NCI-H345 treated with DMSO at 0.1 percent for 48 hours (cell line): ENCODE data around the gene ASTN2.

Experiments used
- DNase-seq: peaks from one replicate; lab custom pipeline; 2025; ENCODE audit not compliant: unreplicated experiment; lab: John Stamatoyannopoulos, UW

The ASTN2 gene

DNA sequence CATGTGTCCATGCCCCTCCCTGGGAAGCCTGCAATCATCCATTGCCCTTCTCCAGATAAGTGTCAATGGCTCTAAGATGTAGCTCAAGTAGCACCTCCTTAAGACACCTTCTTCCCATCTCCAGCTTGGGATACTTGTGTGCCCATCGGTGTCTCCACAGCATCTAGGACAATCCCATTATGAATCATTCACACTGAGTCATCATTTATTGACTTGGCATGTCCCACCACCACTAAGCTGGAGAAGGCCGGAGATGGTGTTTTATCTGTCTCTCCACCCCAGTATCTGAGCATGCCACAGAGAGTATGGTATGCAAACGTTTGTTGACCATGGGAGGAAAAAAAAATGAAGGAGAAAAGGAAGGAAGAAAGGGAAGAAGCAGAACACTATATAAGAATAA, 385.5 kb downstream of the ASTN2 start:
- DNase-seq, result no peak

DNA sequence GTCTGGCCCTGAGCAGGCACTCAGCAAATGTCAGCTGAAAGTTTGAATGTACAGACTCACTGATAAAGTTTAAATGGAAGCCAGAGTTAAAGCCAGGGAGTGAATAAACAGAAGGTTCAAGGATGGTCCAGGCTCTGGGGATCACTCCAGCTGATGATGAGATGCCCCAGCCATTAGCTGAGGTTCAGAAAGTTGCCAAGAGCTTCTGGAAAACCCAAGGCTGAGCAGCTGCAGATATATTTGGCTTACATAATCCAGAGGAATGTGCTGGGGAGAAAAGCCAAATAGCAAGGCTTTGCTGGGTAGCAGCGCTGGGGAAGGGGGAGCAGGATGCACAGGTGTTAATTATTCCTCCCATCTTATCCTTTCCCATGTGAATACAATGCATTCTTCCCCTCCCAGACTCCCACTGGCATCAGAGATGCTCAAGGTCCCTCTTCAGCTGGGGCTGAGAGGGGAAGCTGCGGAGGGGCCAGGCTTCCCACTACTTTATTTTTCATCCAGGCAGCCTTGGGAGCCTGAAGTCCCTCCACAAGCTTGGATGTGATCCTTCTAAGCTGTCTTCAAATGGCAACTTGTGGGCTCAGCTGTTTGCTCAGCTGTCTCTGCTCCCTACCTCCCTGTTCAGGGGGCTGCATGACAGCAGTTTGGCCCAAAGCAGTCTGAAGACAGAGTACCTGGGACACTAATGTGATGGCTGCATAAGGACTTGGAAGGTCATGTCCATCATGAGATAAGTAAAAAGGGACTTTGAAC, 386.6 kb downstream of the ASTN2 start:
- DNase-seq, result no peak

DNA sequence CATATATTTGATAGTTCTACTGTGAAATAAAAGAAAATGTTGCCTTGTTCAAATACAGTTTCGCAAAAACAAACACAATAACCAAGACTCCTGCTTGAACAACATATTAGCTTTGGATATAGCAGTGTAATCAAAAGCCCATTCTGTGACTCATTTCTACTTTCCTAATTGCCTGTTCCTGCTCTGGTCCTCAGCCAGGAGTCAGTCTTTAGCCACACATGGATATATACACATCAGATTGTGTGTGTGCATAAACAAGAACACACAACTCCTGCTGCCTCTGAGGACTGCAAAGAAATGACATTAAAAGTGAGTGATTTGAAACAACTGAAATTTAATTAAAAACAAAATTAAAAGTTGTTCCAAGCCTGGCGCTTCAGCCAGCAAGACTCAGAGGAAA, 393.0 kb downstream of the ASTN2 start:
- no peak for DNase-seq

DNA sequence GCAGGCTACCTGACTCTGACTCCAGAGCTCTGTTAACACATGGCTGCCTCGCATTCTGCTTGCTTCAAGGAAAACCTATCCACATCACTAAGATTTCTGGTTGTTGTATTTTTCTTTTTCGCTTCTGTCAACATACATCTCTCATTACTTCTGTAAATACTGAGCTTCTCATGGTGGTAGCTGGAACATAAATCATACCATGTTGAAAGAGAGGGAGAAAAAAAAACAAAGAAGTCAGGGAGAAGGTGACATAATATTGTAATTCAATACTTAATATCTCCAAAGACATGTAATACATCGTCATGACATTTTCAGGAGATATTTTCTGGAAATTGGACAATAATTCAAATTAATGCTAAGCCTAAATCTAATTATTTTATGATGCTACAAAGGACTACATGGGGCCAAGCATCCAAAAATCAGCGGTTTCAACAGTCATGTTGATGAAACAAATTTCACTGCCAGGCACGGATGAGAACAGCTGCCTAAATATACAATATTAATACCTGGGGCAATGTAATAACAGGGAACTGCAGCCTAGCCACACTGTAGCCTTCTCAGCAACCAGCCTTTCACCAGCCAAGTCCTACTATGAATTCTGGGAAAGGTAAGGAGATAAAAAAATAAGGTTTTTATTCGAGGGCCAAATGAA, 395.8 kb downstream of the ASTN2 start:
- DNase-seq, result no peak

DNA sequence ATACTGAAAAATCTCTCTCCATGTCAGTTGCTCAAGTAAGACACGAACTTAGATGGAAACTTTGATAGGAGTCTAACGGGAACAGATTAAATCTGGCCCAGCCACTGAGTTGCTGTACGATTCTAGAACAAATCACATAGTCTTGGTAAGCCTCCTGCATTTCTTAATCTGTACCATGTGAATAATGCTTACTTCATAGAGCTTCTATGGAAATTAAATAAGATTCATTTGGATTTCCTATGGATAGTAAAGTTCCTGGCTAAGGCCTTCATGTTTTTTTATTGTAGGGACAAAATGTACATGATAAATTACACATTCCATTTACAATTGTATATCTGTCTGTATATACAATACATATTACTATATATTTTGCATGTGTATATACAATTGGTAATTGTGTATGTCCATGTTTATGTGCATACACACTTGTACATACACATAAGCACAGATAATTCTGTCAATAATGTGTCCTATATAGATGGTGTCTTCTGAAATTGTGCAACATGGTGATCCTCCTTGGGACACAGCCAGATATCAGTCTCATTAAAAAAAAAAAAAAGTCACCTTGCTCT, 397.4 kb downstream of the ASTN2 start:
- no peak for DNase-seq

DNA sequence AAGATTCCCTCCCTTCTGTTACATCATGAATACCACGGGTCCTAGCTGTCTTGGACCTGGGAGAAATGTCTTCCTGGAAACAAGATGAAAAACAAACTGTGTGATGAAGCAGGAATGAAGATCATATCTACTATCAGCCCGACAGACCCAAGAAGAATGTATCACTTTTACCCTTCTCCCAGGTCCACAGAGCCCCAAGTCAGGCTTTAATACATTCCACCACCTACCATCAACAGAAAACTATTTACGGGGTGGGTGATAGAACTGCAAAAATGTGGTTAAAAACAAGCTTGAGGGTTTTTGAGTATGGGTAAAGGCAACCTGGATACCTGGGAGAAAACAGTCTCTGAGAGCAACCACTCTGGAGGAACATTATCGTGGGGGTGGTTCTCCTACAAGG, 400.8 kb downstream of the ASTN2 start:
- no peak for DNase-seq

DNA sequence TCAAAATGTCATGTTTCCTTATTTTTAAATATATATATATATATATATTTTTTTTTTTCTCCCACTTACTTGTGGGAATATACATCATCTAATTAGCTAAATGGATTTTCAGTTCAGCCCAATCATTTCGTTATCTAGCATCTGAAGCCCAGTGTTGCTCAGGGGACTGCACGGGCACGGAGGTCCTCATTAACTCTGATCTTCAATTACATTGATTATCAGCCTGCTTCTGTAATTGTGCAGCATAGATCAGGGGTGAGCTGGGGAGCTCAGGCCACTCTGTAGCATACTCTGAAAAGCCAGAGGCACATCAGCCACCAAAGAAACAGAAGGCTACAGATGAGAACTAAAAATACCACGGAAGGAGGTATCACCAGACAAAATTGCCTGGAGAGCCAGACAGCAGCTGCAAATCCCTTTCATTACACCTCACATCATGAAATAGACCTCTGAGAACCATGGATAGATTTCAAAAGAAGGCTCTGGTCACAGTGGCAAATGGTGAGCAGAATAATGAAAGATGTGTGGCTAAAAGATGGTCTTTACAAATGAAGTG, 401.3 kb downstream of the ASTN2 start:
- DNase-seq, result no peak

DNA sequence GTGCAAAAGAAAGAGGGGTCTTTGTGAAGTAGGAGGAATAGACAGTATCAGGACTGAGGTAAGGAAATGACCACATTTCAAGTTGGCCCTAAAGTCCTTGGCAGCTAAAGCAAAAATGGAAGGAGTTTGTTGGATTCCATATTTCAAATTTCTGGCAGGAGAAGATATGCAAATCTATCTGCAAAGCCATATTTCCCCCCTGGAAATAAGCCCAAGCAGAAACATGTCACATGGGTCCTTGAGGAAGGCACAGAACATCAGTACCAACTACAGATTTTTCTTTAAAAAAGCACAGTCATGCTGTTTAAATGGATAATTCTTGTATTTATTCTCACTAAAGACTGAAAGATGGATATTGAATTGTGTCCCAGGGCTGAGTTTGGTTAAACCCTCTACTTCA, 404.8 kb downstream of the ASTN2 start:
- no peak for DNase-seq

DNA sequence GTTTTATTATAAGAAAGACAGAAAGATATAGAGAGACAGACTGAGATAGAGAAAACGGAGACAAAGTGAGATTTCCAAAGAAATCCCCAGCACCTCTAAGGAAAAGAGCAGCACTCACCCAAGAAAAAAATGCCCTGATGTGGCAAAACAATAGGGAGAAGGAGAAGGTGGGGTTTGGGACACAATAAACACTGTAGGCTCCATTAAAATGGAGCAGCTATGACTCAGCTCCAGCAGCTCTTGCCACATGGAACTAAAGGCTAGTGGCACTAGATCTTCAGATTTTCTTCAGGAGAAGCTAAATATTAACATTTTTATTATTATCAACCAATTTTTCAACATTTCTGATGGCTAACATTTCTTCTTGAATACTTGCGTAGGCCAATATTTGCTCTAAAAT, 406.0 kb downstream of the ASTN2 start:
- DNase-seq, result no peak

DNA sequence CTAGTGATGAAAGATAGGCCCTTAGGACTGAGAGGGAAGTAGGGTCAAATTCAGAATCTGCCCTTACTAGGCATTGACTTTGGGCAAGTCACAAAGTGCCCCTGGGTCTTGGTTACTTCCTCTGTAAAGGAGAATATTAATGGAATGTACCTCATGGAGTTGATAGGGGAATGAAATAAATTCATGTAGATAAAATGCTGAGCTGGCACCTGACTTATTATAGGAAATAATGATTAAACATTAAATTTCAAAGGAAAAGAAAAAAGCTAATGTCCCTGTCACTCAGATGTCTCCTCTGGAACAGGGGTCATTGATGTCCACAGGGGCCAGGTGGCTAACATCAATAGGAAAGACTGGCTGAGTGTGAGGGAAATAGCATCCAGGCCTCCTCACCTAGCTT, 406.4 kb downstream of the ASTN2 start:
- no peak for DNase-seq

DNA sequence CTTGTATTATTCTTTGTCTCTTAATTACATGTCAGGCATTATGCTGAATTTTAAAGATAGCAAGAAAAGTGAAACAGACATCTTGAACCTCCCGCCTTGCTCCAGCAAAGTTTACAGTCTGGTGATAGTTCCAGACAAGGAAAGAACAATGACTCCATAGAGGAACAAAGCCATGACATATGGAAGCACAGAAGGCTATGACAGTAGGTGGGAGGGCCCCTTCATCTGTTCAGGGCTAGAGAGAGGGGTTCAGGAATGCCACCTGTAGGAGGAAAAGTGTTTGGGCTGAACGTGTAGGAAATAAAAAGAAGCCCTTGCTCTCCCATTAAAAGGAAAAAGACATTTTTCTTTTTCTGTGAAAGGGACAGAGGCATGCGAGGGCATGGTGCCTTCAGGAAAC, 412.2 kb downstream of the ASTN2 start:
- no peak for DNase-seq

DNA sequence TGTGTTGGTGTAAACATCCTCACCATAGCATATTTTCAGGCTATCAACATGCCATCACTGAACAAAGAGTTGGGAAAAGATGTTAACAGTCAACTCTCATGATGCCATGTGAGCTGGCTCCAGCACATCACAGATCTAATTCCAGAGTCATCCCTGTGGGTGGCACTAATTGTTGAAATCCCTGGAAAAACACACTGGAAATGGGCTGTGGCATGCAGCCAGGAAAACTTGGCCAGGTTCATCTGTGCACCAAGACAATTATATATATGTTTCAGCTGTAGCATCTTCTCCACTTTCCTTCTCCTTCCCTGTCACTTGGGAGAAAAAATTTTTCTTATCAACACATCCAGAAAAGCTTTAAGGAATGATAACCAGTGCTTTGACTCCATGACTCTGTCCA, 414.0 kb downstream of the ASTN2 start:
- DNase-seq, result no peak

DNA sequence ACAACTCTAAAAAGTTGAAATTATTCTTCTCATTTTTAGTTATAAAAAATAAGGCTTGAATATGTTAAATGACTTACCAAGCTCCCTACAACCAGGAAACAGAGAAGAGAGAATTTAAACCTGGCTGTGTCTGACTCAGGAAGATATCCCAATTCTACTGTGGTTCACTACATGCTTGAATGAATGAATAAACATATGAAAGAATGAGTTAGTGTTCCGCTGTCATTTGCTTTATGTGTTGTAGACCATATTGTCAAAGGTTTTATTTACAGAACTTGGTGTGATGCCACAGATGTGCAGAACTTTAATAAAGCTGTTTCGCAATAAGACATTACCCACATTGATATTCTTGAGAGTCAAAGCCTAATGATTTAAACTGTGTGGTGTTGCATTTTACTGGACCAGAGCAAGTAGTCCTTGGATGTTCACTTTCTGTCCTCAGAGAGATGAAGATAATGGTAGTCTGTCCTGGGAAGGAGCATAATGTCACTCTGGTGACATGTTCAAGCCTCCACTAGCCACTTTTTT, 414.6 kb downstream of the ASTN2 start:
- no peak for DNase-seq

DNA sequence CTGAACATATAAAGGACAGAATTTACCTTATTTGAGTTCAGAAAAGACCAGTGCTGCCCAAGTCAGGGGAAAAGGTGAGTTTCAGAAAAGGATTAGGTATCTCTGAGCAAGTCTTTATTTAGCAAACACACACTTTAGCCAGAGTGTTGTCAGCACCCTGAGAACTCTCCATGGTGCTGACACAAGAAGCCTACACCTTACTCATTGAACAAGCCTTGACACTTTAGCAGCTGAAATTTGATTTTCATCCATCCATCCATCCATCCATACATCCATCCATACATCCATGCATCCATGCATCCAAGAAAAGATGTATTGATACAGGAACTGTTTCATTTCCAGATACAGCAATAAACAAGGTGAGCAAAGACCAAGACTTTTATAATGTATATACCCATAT, 416.6 kb downstream of the ASTN2 start:
- DNase-seq, result no peak

DNA sequence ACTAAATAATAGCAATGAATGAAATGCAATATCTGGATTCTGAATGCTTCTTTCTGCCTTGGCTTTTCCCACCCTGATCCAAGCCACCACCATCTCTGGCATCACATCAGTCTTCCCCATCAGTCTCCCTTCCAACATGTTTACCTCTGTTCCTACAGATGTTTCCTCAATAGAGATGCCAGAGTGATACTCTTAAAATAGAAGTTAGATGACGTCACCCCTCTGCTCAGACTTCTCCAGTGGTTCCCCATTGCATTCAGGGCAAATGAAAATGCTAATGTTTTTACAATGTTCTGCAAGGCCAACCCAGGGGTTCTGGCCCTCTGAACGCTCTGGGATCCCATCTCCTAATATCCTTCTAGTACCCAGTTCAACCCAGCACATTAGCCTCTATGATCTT, 422.0 kb downstream of the ASTN2 start:
- no peak for DNase-seq

DNA sequence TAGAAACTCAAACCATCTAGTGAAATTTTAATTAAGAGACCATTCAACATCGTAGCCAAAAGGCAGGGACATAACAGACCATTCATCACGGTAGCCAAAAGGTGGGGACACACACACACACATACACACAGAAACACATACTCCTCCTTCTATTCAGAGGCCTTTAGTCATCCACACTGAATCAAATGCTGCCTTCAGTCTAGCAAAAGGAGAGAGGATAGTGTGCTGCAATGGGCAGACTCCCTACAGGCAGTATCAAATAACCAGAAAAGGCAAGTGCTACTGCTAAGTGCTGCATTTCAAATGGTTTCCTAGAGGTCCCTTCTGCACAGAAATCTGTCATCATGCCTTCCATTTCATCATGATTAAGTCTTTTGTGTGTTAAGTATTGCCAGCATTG, 423.8 kb downstream of the ASTN2 start:
- no peak for DNase-seq

DNA sequence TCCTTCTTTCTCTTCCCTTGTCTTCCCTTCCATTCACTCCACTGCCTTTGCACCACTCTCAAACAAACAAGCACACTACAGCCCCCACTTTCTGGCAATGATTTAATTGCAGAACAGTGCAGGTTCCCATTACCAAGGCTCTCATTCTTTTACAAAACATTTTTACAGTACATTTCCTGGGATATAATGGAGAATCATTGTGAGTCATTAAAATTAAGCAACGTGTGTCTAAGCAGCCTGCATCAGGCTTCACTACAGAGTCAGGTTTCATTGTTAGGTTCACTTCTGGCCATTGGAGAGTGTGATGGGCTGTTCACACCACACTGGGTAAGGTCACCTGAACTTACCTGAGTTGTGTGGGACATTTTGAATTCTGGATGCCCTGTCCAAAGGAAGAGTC, 424.3 kb downstream of the ASTN2 start:
- DNase-seq, result no peak

DNA sequence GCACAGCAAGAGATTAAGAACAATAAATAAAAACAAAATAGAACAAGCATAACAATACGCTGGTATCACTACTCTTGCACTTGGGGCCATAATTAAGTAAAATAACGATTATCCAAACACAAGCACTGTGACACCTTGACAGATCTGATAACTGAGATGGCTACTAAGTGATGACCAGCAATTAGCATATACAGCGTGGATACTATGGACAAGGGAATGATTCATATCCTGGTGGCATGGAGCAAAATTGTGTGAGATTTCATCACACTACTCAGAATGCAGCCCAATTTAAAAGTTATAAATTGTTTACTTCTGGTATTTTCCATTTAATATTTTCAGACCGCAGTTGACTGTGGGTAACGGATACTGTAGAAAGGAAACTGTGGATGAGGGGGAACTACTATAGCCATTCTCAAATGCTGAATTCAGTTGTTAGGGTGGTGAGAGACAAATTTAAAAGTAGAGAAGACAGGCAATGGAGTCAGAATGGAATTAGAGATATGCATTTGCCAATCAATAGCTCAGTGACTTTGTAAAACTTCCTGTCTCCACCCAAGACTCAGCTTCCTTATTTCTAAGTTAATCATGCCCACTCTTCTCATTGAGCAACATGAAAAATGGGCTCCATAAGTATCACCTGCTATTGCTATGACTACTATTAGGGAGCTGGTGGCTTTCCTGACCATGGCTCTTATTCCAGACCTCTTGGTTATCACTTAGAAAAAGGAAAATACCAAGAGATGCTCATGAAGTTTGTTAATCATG, 427.0 kb downstream of the ASTN2 start:
- DNase-seq, result no peak

DNA sequence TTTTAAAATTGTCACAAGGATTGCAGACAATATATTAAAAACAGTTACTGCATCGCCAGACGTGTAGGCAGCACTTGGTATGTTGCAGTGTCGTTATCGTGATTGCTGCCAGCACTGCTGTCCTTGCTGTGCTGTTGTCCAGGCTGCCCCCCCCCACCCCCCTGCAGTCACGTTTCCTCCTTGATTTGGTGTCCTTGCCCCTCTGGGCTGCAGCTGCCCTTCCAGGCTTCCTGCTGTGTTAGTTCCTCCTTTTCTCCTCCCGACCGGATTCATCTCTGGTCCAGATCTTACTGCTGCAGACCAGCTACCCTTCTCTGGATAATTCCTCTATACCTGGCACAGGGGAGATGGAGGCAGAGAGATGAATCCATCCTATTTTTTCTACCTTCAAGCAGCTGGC, 428.8 kb downstream of the ASTN2 start:
- no peak for DNase-seq

DNA sequence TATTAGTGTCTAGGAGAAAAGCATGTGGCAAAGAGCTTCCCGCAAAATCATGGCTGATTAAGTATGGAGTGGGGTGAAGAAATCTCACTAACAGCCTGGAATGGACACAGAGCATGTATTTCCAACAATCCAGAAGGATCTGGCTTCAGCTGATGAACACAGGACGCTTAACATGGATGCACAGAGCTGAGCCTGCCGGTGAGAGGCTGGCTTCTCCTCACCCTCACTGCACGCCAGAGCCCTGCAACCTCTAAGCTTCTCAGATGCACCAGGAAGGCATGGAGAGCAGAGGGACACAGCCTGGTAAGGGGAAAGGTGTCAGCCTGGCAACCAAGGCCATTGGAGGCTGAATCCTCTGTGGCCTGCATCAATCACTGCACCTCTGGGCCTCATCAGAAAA, 429.3 kb downstream of the ASTN2 start:
- DNase-seq, result no peak

DNA sequence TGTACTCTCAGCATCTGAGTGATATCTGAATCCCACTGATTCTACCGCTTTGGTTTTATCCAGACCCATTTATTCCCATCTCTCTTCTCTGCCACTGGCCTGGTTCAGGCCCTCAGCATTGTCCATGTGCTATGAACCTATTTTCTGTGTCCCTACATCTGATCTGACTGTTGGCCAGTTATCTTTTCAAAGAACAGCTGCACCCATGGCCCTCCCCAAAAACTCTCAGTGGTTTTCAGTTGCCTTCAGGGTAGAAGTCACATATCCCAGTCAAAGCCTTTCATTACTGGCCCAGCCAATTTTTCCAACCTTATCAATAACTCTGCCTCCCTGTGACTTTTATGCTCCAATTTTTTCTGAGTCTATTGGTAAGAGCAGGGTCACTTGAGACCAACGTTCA, 430.7 kb downstream of the ASTN2 start:
- DNase-seq, result no peak
